Measurements from ENCODE around the gene ABI2.
"Not testable (repeated sequence)": the region's sequence is repeated elsewhere in the genome, so short reads cannot be mapped to it uniquely, and the experiment has no call there.

The ABI2 gene

GRCh38 chr2:203354966-203355365, 26.8 kb downstream of the ABI2 start:
- no peak for DNase-seq (ENCODE audit: low read depth in 2 of 2)

GRCh38 chr2:203359450-203359849, 31.3 kb downstream of the ABI2 start:
- no peak for DNase-seq (ENCODE audit: low read depth in 2 of 2)

DNA sequence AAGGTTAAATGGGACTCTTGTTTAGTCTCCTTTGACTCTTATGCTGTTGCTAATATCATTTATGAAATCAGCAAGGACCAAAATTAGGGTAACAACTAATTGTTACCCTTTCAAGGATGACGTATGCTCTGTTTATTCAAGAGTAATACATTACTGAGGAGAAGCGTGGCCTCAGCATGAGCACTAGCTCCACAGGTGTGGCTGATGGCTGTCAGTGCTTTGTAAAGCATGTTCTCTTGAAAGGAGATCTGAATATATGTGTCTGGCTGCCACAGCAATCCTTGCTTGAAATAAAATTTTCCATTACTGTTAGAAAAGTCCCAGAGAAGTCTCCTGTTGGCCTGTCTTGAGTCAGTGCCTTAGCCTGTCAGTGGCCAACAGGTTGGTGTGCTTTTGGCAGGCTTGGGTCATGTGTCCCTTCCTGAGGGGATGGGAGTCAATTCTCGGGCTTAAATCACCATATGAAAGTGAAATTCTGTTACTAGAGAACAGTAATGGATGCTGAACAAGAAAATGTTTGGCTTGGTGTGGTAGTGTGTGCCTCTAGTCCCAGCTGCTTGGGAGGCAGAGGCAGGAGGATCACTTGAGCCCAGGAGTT, 32.7 kb downstream of the ABI2 start:
- DNase-seq (ENCODE audit: low read depth in 2 of 2): no peak

DNA sequence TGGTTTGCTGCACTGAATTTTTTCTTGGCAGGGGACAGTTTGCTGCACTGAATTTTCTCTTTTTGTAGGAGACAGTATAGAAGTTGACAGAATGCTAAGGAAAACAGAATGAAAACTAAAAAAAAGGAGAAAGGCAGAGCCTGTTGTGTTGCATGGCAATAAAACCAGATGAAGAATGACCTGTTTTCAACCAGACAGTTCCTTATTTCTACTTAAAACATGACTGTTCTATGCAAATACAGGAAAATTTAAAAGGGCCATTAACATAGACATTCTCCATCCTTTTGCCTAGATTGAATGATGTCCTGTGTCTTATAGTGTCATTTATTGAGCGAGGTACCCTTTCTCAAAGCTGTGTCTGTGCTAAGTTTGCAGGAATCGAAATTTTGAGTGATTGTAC, 33.3 kb downstream of the ABI2 start:
- no peak for DNase-seq (ENCODE audit: low read depth in 2 of 2)

DNA sequence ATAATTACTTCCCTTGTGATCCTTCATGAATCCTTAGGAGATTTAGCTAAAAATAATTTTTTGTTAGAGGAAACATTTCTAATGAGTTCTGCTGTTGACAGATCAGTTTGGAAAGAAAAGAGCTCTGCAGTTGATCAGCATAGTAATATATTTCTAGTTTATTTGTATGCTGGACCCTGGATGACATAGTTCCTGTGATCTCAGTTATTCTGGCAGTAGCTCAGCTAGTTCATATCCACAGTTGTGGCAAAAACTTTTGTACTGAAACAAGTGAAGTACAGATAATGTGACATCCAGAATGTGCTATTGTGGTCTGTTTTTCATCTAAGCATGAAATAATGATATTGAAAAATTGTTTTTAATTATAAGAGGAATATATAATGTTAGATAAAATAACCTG, 33.7 kb downstream of the ABI2 start:
- no peak for DNase-seq (ENCODE audit: low read depth in 2 of 2)

DNA sequence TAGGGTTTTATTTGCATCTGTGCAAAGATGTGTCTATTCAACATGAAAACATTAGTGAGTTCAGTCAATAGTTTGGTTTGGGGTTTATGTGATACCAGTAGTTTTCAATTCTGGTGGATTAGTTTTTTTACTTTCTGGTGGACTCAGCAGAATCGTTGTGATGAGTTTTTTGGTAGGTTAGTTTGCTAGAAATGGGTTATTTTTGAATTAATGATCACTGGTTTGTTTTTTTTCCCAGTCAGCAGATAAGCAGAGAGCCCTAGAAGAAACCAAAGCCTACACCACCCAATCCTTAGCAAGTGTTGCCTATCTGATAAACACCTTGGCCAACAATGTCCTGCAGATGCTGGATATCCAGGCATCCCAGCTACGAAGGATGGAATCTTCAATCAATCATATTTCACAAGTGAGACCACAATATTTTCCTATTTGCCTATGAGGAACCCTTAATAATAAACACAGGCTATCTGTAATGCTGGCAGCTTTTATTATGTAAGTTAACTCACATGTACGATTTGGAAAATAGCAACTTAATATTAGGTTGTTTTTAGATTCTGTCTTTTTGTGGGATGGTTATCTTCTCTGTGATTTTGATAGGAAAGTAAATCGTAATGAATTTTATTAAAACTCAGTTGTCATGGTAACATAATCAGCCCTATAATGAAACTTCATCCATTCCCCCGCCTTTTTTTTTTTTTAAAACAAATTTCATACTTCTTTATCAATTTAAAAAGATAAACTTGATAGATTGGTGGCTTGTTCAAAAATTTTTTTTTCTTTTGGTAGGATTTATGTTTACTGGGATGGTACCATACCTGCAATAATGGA, 38.7 kb downstream of the ABI2 start:
- DNase-seq (ENCODE audit: low read depth in 2 of 2): no peak

DNA sequence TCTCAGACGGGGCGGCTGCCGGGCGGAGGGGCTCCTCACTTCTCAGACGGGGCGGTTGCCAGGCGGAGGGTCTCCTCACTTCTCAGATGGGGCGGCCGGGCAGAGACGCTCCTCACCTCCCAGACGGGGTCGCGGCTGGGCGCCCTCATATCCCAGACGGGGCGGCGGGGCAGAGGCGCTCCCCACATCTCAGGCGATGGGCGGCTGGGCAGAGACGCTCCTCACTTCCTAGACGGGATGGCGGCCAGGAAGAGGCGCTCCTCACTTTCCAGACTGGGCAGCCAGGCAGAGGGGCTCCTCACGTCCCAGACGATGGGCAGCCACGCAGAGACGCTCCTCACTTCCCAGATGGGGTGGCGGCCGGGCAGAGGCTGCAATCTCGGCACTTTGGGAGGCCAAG, 44.5 kb downstream of the ABI2 start:
- not testable (repeated sequence) for DNase-seq (ENCODE audit: low read depth in 2 of 2)

DNA sequence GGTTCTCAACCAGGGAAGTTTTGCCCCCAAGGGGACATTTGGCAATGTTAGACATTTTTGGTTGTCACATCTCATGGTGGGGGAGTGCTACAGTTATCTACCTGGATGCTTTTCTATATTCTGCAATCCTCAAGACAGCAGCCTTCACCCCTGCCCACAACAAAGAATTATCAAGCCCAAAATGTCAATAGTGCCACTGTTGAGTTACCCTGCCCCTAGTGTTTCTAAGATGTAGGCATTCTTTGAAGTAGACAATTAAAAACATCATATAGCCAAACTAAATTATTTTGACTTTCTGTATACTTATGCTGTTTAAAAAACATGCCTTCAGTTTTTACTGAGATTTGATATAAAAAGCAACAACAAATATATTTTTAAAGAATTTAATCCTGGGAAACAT, 48.0 kb downstream of the ABI2 start:
- DNase-seq (ENCODE audit: low read depth in 2 of 2): no peak

GRCh38 chr2:203379156-203379555, 51.0 kb downstream of the ABI2 start:
- DNase-seq (ENCODE audit: low read depth in 2 of 2): no peak

GRCh38 chr2:203383038-203383437, 54.8 kb downstream of the ABI2 start:
- DNase-seq (ENCODE audit: low read depth in 2 of 2): no peak

DNA sequence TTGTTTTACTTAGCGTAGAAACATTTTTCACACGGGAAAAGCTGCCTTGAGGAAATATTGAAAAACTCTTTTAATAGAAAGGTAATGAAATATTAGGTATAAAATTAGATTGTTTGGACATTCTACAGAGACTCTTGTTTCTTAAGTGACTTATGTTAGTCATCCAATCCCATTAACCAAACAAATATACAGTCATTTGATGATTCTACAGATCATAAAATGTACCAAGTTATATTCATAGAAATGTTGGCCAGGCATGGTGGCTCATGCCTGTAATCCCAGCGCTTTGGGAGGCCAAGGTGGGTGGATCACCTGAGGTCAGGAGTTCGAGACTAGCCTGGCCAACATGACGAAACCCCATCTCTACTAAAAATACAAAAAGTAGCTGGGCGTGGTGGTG, 60.0 kb downstream of the ABI2 start:
- DNase-seq (ENCODE audit: low read depth in 2 of 2): not testable (repeated sequence)

DNA sequence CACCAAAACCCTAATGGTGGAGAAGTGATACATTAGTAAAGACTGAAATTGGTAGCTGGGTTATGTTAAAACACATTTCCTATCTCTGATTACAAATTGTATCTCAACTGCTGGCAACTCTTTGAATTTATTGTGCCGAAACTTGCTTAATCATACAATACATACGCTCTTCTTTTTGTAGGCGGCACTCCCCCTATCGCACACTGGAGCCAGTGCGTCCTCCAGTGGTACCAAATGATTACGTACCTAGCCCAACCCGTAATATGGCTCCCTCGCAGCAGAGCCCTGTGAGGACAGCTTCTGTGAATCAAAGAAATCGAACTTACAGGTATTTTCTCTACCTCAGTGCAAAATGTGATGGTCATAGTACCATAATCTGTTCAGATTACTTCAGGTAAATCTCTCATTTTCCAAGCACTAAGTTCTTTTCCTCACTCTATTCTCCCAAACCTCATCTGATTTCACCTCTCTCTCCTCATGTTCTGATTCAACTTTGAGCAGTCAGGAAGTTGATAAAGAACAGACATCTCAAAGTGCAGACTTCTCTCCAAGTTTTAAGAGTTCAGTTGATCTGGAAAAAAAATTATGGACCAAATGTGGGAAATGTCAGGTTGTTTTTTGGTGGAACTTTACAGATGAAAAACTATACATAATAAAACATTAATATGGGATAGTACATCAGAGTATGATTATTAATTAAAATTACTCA, 66.5 kb downstream of the ABI2 start:
- no peak for DNase-seq (ENCODE audit: low read depth in 2 of 2)

- DNase-seq (ENCODE audit: low read depth in 2 of 2): no peak
These were observed 67.7 kb downstream of the ABI2 start for GRCh38 chr2:203395858-203396257.

DNA sequence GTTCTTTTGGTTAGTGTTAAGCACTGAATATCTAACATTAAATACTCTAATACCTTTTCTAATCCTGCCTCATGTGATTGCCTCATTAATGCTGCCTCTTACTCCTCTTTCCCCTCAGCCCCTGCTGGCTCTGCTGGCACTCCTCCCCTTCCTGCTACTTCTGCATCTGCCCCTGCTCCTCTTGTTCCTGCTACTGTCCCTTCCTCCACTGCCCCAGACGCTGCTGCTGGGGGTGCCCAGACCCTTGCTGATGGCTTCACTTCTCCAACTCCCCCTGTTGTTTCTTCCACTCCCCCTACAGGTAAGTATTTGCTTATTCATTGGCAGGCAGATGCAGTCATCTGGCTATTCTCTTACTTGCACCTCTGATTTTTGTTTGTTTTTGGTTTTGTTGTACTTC, 68.5 kb downstream of the ABI2 start:
- DNase-seq (ENCODE audit: low read depth in 2 of 2): no peak

GRCh38 chr2:203399031-203399430, 70.8 kb downstream of the ABI2 start:
- no peak for DNase-seq (ENCODE audit: low read depth in 2 of 2)

GRCh38 chr2:203400805-203401585, 72.8 kb downstream of the ABI2 start:
- no peak for DNase-seq (ENCODE audit: low read depth in 2 of 2)

DNA sequence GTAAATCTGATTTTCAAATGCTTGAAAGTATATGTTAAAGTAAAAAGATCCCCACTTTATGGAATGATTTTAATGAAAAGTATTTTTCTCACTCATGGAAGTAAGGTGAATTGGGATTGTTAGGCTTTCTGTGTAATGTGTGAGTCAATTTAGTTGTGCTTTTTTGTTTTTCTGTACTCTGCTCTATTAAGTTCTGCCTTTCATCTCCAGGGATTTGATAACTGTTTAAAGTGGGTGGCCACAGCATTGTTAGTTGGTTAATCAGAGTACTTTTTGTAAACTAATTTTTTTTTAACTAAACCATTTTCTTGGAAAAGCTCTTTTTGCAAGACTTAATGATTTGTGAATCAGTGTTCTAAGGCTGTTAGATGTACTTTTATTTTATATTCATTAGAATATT, 76.8 kb downstream of the ABI2 start:
- peak in 1 of 2 experiments; percentile 8 for DNase-seq (ENCODE audit: low read depth in 2 of 2)

DNA sequence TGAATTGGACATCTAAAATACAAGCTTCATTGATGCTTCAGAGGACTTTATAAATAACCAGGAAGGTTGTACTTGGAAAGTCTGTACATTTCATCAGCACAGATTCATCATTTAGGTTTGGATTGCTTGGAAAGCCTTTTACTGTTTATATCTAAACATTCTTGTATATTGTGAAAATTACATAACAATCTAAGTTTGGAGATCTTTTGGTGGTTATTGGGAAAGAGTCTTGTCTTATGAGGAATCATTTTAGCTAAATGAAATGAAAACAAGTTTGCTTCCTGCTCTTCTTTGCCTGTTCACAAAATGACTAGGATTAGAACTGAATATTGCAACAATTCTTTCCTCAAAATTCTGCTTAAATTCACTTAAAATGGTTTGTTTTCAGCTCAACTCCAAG, 79.3 kb downstream of the ABI2 start:
- DNase-seq (ENCODE audit: low read depth in 2 of 2): no peak

DNA sequence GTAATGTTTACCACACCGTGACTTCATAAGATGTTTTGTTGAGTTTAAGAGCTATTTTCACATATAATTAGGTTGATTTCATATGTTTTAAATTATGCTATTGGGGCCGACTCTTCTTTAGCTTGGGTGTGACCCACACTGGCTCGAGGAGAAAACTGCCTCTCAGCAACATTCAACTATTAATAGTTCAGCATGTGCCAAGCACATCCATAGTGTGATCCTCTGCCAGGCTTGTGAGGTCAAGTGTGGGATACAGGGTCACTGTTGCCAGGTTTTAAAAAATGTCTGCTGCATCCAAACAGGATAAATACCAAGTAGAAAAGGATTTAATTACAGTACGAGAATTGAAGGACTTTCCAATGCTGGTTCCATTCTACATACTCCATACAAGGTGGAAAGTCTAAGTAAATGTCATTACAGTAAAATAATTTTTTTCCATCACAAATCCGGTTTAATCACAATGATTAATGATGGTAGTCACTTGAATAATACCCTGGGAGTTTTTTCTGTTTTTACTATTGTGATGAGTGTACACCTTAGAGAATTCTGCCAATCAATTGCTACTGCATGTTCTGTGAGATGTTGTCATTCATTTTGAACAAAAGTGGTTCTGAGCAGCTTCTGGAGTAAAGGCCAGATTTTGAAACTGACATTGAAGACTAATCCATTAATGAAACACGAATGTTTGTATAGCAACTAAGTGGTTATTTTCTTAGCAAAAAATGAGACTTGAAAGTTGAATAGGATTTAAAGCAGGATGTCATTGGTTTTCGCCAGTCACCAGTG, 84.5 kb downstream of the ABI2 start:
- no peak for DNase-seq (ENCODE audit: low read depth in 2 of 2)

GRCh38 chr2:203413796-203414195, 85.6 kb downstream of the ABI2 start:
- no peak for DNase-seq (ENCODE audit: low read depth in 2 of 2)

GRCh38 chr2:203418271-203418670, 90.1 kb downstream of the ABI2 start:
- no peak for DNase-seq (ENCODE audit: low read depth in 2 of 2)

Measured in fibroblast of skin of left quadriceps (primary cell).